SK-MEL-5 (cell line): ENCODE data around the gene WNK2. TPM values are rescaled to one million over a fixed set of nuclear protein-coding genes. Genes with fewer than 3 reads are reported as not detected.
"Not testable (repeated sequence)": the region's sequence is repeated elsewhere in the genome, so short reads cannot be mapped to it uniquely, and the experiment has no call there.

Experiments used
- DNase-seq: peaks from one replicate; pipeline ENCODE4 v3.0.0-alpha.2; 2016; ENCODE audit warnings: low read depth, low spot score
- in situ Hi-C: cut with HindIII; loops from 2 replicates; pipeline ENCODE4 v1.10.0; 2016; ENCODE audit warnings: low sequenced_read_pairs, high pct_unique_total_duplicates, low pct_unique_long_range_greater_than_20kb
- total RNA-seq: library from RNA; depleted of rRNA; stranded (reverse); fragments of >200 nt; shearing (Covaris generic); gene quantifications from 2 replicates; pipeline ENCODE4 v1.2.3, GENCODE V29; 2014

Gene WNK2
- total RNA-seq, 1 experiment from 2014 or later = 2.4 TPM

DNA sequence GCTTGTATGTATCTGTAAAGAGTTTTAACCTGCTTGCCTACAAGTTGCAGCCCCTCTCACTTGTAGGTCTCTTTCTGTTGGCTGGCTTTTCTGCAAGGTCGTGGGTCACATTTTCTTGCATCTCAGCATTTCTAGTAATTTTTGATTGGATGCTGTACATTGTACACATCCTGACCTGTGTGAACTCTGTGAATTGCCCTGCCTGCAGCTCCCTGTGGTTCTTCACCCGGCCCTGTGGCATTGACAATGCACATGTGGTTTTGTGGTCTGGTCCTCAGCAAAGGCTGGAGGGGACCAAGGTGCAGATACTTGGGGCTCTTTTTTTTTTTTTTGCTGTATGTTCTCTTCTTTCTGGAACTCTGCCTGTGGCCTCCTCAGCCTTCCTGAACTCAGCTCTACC is 53.6 kb downstream of the WNK2 start:
- in situ Hi-C loops = no loop called here
- DNase-seq = no peak

DNA sequence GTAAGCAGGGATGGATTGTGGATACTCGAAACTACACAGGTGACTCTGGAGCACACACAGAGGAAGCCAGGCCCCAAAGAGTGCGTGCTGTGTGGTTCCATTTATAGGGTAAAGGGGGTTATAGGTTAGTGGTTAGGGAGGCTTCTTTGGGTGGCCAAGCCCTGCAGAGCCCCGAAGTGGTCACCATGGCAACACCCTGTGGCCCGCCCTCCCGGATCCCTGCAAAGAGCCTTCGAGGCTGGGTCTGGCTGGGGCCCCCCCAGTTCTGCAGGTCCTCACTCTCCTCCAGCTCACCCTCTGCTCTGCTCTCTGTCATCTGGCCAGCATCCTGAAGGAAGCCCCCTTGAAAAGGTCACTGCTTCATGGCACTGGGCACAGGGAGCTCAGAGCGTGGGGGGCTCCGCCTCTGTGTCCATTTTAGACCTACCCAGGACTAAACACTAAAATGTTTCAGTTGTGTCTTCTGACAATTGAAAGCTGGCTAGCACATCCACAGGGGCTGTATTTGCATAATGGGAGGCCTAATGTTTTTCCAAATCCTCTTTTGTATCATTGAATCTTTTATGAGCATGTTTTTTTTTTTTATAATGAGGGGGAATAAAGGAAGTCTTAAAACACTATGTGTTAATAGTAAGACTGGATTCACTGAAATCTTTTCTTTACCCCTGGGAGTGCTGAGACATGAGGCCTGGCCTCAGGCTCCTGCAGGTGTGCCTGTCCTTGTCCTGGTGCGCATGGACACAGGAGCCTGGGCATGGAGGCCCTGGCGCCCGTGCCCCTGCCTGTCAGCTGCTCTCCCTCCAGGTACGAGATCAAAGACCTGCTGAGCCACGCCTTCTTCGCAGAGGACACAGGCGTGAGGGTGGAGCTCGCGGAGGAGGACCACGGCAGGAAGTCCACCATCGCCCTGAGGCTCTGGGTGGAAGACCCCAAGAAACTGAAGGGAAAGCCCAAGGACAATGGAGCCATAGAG is 55.3 kb downstream of the WNK2 start:
- in situ Hi-C loops = no loop called here
- no peak for DNase-seq

DNA sequence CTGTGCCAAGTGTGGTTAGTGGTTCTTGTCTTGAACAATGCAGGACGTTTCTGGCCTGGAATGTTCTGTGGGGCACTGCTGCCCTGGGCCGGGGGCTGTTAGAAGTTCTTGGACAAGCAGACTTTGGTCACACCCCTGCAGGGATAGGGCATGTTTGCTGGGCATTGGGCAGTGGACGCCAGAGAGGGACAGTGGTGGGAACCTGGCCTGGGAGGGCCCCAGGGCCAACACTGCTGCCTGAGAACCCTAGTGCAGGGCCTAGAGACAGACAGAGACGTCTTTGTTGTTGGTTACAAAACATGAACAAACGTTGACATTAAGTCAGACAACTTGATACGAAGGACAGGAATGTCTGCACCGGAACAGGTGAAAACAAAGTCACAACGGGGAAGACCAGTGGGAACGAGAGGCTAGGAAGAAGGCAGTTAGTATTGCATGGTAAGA is 57.0 kb downstream of the WNK2 start:
- in situ Hi-C loops = no loop called here
- DNase-seq = peak; percentile 42

DNA sequence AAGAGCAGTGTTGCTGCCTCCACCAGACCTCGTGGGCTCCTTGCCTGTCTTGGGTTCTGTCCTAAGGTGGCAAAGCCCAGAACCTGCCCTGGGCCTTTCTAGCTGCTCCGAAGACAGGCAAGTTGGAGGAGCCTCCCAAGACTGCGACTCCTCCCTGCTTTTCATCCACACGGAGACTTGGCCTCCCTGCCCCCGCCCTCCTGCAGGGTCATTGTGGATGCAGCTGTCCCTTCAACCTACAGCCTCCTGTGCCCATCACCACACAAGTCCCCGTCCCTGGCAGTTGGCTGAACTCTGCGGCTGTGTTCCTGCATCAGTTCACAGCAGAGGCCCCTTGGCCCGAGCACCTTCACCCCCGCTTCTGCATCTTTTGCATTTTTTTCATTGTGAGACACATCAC is 59.2 kb downstream of the WNK2 start:
- DNase-seq = no peak
- in situ Hi-C loops = no loop called here

DNA sequence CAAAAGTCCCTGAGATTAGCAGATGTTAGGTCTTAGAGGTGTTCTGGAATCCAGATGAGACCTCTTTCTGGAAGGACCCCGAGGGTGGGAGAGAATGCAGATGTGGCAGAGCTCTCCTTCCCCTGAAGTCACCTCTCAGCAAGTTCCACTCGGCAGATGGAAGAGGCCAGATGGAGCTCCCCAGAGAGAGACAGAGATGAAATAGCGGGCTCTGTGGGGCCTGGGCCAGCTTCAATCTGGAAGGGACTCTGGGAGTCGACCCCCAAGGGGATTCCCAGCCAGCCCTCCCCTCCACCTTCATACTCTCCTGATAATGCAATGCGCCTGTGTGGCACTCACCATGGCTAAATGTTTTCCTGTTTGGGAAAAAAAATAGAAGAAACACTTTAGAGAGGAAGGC is 60.2 kb downstream of the WNK2 start:
- in situ Hi-C loops = no loop called here

DNA sequence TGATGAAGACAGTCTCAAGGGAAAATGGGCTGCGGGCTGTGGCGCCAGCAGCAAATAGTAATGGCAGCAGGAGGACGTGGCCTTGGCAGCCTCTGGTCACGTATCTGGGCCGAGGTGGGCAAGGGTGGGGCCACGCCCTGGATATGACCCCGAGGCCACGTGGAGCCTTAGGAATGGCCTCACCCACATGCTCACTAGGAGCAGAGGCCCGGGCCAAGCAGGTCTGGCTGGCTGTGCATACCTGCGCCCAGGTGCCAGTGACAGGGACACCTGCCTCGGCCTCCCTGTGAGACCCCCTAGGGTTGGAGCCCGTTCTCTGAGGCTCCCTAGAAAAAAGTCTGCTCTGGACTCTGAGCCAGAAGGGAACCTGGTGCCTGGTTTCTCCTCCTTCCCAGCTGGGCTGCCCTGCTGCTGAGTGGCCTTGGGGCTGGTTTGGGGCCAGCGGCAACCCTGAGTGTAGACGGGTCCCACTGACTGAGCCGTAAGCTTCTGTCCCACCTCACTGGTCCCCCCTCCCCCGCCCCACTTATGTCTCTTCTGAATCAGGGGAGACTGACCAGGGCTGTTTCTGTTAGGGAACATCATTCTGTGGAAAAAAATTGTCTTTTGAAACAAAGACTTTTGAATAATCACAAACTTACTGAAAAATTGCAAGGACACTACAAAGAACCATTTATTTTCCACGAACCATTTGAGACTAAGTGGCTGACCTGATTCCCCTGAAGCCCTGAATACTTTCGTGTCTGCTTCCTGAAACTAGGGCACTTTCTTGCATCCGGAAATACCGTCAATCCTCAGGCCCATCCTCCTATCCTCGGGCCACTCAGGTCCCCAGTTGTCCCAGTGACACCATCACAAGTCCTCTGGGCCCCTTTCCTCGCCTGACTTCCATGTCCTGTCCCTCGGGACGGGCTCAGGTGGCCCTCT is 60.8 kb downstream of the WNK2 start:
- DNase-seq = no peak
- in situ Hi-C loops = no loop called here

More for the DNA sequence above, 60.2 kb downstream of the WNK2 start:
- DNase-seq = no peak

DNA sequence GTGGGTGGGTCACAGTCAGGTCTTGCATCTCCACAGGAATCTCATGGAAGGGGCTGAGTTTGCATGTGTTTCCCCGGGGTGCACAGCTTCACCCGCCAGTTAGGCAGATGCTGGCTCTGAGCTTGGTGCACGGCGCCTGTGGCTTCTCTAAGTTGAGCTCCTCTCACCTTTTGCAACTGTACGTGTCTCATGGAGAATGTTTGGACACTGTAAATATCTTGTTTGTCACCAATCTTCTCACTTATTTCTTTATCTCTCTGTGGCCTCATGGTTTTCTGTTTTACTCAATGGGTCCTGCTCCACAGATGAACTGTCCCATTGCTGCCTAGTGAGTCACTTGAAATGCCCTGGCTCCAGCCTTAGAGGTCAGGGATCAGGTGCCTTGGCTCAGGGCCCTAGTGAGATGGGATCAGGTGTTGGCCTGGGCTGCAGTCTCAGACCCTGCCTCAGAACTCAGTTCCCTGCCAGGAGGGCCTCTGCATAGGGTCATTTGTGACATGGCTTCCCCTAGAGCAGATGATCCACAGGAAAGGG is 61.6 kb downstream of the WNK2 start:
- in situ Hi-C loops = no loop called here
- no peak for DNase-seq

DNA sequence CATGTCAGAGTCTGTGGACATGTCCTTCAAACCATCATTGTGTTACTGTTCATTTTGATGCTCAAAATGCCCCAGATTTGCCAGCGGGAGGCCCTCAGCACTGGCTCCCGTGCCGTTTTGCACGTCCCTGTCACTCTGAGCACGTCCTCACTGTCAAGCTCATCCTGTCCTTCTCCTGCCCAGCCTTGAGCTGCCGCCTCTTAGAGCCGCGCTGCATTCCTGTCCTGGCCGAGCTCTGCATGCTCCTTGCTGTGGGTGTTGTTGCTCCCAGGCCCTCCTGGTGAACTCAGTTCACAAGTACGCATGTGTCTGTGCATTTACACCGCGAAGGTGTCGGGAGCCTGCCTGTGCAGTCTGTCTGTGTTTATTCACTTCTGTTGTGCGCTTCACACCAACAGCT is 62.2 kb downstream of the WNK2 start:
- in situ Hi-C loops = no loop called here
- DNase-seq = no peak

DNA sequence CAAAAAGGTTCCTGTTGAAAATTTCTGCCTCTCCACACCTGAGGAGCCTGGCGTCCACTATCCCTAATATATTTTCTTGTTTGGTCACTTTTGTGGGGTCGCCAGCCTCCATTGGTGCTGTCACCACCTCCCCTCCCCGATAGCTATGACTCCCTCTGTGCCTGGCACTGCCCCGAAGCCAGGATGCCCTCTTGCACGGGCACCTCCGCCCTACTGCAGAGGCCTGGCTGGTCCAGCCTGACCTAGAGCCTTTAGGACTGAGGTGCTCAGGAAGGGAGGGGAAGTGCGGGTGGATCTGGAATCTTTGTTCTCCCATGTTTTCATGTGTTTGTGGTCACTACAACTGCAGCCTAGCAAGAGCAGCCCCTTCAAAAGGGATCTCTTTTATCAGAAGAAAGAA is 62.6 kb downstream of the WNK2 start:
- in situ Hi-C loops = no loop called here
- DNase-seq = no peak

DNA sequence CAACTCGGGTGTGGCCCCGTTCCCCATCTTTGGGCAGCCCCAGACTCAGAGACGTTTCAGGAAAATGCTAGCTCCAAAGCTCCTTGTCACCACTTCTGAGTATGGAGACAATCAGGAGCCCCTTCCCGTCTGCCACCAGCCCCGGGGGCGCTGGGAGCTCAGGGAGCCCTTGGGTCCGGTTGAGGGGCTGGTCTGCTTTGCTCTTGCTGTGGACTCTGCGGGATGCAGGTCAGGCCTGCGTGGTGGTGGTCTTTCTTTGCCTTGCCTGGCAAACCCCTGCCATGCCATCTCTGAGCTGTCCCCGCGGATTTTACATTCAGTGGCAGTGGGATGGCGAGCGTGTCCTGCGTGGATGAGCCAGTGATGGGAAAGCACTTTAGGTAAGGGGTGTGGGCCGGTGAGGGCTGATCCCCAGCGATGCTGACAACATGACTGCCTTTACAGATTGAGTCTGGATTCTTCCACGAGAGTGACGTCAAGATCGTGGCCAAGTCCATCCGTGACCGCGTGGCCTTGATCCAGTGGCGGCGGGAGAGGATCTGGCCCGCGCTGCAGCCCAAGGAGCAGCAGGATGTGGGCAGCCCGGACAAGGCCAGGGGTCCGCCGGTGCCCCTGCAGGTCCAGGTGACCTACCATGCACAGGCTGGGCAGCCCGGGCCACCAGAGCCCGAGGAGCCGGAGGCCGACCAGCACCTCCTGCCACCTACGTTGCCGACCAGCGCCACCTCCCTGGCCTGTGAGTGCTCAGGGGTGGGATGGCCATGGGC is 63.3 kb downstream of the WNK2 start:
- in situ Hi-C loops = no loop called here

DNA sequence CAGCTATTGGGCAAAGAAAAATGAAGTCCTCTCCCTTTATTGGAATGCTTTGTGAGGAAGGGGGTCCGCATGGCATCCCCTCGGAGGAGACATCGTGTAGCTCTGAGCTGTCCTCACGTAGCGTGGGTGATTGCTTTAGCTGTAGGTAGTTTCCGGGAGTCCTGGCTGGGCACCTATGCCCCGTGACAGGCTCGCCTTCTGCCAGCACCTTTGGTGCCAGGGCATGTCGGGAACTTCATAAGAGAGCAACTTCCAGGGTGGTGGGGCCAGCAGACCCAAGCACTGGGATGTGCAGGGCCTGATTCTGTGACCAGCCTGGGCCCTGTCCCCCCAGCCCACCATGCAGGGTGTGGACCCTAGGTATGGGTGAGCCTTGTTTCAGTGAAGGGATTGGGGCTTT is 64.0 kb downstream of the WNK2 start:
- in situ Hi-C loops = no loop called here
- DNase-seq = no peak

More for the DNA sequence above, 63.3 kb downstream of the WNK2 start:
- DNase-seq = no peak

DNA sequence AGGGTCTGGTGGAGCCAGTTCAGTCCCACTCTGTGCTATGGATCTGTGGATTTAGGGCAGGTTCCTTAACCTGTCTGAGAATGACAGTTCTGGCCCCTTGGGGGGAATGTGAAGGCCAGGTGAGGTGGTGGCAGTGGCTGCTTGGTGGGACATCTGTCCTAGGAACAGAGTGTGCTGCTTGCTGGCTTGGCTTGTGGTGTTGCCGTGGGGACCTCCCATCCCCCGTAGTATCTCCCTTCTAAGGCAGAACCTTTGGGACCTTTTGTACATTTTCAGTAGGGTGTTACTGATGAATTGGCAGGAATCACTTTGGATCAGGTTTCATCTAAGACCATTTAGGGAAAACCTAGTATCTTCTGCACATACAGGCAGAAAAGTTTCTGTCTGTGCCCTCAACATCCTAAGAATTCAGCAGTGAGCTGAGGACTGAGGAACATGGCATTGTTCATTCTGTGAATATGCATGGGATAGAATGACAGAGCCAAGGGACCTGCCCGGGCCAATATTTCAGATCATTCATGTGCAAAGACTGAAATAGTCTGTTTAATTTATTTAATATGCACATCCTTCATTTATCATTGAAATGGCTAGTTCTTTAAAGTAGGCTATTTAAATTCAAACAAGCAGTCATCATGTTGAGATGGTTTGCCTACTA is 64.6 kb downstream of the WNK2 start:
- in situ Hi-C loops = no loop called here

DNA sequence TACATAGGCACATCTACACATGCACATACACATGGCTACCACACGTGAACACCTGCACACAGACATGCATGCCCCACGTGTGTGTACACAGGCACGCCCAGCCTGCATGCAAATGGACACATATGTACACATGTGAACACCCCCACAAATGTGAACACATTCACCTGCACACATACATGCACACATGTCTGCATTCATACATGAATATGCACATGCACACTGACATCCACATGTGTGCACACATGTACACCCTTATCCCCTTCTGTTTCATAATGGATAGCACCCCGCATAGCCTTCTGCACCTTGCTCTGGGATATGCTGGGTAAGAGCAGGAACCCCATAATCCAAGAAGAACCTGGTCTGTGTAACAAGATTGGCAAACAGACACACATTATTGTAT is 66.2 kb downstream of the WNK2 start:
- in situ Hi-C loops = no loop called here
- no peak for DNase-seq

More for the DNA sequence above, 64.6 kb downstream of the WNK2 start:
- DNase-seq = no peak

DNA sequence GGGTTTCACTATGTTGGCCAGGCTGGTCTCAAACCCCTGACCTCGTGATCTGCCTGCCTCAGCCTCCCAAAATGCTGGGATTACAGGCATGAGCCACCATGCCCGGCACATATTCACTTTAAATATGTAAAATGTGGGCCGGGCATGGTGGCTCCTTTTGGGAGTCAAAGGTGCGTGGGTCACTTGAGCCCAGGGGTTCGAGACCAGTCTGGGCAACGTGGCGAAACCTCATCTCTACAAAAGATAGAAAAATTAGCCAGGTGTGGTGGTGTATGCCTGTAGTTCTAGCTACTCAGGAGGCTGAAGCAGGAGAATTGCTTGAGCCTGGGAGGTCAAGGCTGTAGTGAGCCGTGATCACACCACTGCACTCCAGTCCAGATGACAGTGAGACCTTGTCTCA is 67.4 kb downstream of the WNK2 start:
- in situ Hi-C loops = not testable (repeated sequence)

DNA sequence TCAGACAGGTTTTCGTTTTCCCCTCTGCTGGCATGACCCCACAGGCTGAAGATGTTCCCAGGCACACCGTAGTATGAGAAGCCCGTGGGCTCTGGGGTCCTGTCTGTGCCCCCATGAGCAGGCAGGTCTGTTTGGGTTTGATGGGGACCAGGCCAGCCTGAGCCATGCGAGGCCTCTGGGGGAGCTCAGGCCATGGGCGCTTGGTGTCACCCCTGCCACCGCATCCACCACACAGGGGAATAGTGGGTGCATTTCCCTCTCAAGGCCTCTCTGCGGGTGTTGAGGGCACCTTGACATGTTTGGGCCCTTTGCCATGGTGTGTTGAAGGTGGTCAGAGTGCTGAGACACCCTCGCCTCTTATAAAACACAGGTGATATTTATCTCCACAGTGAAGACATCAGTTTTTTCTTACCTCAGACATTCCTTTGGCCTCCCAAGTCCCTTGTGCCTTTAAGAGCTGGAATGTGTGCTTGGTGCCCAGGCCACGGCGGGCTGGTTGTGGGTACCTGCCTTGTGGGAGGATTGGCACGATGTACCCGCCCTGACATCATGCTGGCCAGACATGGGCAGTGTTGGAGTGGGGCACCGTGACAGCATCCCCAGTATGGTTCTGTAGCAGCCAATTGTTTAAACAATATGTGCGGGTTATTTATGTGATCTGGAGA is 68.3 kb downstream of the WNK2 start:
- in situ Hi-C loops = no loop called here
- no peak for DNase-seq

More for the DNA sequence above, 67.4 kb downstream of the WNK2 start:
- DNase-seq = not testable (repeated sequence)

DNA sequence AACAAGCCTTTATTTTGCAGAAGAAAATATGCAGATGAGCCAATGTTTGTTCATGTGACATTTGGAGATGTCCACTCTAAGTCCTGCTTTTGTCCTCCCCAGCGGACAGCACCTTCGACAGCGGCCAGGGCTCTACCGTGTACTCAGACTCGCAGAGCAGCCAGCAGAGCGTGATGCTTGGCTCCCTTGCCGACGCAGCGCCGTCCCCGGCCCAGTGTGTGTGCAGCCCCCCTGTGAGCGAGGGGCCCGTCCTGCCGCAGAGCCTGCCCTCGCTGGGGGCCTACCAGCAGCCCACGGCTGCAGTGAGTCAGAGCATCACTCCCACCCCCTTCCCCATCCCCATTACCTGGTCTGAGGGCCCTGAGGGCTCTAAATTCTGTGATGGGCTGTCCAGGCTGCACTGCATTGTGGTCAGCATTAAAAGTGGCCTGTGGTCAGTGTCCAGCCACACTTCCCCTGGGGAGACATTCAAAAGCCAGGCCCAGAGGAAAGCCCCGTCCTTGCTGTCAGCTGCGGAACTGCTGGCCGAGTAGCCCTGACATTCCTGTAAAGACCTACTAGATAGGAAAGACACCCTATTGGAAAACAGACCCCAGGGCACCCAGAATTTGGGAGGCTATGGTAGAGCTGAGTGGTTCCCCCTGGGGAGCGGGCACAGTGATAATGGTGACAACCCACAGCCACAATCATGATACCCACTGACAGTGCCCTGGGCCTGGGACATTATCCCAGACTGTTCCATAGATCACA is 69.0 kb downstream of the WNK2 start:
- in situ Hi-C loops = no loop called here
- no peak for DNase-seq
